Retinal pigment epithelial cell (primary cell): ENCODE measurements around the gene CCNL2.
A peak's percentile ranks its signal among the peaks of the same experiment; 100 is the strongest.

ENCODE experiments used
- DNase-seq: peaks from one replicate; pipeline ENCODE4 v3.0.0-alpha.2; 2010; ENCODE audit warnings: low read depth
- H3K4me3 ChIP-seq: 2 replicates; pipeline ENCODE4 v1.5.1; 2011; ENCODE audit warnings: mild to moderate bottlenecking, low read length, control low read depth, moderate library complexity
- TF ChIP-seq, protein P1 (sequence below): conservative IDR thresholded peaks from 2 replicates; pipeline ENCODE4 v1.5.1; 2011; ENCODE audit warnings: low read depth, low read length, control low read depth, inconsistent platforms

Gene CCNL2

DNA sequence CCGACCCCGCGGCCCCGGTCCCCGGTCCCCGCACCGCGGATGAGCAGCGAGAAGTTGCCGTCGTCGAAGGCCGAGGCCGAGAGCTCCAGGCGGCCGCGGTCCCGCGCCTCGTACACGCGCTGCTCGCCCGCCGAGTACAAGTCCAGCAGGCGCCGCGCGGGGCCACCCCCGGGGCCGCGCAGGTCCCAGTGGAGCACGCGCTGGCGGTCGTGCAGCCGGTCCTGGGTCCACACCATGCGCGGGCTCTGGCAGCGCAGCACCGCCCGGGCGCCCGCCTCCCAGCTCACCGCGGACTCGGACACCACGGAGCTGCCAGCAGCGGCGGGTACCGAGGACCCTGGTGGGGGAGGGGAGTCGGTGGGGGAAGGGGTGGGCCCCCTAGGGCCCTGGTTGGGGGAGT is 43.7 kb downstream of the CCNL2 start:
- DNase-seq: no peak
- TF ChIP-seq, protein P1, sequence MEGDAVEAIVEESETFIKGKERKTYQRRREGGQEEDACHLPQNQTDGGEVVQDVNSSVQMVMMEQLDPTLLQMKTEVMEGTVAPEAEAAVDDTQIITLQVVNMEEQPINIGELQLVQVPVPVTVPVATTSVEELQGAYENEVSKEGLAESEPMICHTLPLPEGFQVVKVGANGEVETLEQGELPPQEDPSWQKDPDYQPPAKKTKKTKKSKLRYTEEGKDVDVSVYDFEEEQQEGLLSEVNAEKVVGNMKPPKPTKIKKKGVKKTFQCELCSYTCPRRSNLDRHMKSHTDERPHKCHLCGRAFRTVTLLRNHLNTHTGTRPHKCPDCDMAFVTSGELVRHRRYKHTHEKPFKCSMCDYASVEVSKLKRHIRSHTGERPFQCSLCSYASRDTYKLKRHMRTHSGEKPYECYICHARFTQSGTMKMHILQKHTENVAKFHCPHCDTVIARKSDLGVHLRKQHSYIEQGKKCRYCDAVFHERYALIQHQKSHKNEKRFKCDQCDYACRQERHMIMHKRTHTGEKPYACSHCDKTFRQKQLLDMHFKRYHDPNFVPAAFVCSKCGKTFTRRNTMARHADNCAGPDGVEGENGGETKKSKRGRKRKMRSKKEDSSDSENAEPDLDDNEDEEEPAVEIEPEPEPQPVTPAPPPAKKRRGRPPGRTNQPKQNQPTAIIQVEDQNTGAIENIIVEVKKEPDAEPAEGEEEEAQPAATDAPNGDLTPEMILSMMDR: no peak
- no peak overlapping the region for H3K4me3 ChIP-seq

GRCh38 chr1:1354271-1355247 is 44.6 kb downstream of the CCNL2 start:
- TF ChIP-seq, protein P1: no peak
- H3K4me3 ChIP-seq: no peak overlapping the region
- no peak for DNase-seq

DNA sequence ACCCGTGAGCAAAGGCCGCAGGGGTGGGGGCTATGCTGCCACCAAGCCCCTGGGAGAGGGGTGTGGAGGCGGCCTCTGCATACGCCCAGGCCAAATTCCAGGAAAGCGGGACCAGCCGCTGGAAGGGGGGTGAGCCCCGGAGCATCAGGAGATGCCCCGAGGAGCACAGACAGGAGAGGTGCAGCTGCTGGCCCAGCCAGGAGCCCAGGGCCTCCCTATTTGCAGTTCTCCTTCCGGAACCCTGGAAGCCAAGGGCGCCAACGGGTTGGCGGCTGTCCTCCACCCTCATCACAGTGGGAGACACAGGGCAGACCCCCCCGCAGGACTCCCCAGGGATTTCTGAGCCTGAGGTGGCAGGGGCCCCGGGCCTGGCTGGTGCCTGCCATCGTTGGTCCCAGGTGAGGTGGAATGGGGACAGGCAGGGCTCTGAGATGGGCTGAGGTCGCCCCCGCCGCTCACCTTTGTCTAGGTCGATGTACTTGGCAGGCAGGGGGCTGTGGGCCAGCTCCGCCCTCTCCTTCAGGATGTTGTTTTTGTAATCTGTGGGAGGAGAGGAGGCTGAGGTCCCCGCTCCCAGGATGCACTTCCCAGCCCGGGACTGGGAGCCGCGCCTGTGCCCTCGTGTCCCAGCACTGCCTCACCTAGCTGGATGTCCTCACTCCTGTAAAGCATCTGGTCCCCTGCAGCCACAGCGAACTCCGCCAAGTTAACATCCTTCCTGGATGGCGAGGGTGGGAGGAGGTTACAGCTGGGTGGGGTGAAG is 45.6 kb downstream of the CCNL2 start:
- TF ChIP-seq, protein P1: no peak
- H3K4me3 ChIP-seq: no peak overlapping the region
- no peak for DNase-seq

GRCh38 chr1:1352786-1353388 is 46.2 kb downstream of the CCNL2 start:
- TF ChIP-seq, protein P1: no peak
- no peak overlapping the region for H3K4me3 ChIP-seq
- DNase-seq: no peak

DNA sequence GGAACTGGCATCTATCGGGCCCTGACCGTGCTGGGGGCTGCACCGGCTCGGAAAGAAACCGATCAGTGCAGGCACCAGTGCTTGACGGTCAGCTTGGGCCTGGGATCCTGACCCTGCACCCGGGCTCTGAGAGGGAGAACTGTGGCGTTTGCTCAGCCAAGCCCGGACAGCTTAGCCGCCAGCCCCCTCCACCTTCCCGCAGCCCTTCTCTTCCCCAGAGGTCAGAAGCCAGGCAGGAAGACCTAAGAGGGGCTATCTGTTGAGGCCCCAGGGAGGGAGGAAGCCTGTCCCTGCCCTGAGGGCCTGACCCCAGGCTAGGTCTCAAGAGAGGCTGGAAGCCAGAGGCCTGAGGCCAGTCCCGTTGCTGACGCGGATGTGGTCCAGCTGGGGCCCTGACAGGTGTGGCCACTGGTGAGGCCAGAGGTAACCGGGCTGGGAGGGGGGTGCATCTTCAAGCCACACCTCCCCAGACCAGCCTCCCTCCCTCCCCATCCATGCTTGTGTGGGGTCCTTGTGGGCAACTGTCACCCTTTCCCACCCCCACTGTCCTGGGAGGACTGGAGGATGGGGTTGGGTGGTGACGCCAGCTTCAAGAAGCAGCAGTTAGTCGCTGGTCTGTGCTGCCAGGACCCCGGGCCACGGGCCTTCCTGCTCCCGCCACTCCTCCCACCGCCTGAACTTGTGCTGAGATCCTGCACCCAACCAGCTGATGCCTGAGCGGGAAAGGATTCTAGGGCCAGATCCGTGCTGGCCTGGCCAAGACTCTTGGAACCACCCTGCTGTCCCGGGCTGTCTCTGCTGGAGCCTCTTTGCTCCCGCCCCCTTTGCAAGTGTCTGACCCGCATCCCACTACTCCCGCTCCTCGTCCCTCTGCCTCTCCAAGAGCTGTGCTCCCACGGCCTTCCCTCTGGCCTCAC is 47.4 kb downstream of the CCNL2 start:
- no peak for DNase-seq
- TF ChIP-seq, protein P1: no peak
- H3K4me3 ChIP-seq: no peak overlapping the region

- H3K4me3 ChIP-seq: peak within 1 kb of the TSS; percentile 71
- TF ChIP-seq, protein P1: peak; percentile 48
- no peak for DNase-seq
These were observed 49.7 kb downstream of the CCNL2 start, which contains the start of gene DVL1 for GRCh38 chr1:1349256-1350012. Gene DVL1, minus strand, starts transcription at chr1:1349418. Its CDS starts 353 bp downstream, at chr1:1349065.
